Stimulated activated naive CD8-positive, alpha-beta T cell treated with anti-CD3 and anti-CD28 coated beads, Interleukin-15, Interleukin-2, amounts not matched to agents 100 ng/mL and 50 ng/mL, for 24 hours (primary cell): ENCODE results near the gene CSH2.
A peak's percentile ranks its signal among the peaks of the same experiment; 100 is the strongest.

ENCODE experiments used
- H3K27ac Mint-ChIP-seq: one replicate; pipeline ENCODE4 v1.8.0; 2021; ENCODE audit warnings: mild to moderate bottlenecking, mixed read lengths
- H3K27me3 Mint-ChIP-seq: one replicate; pipeline ENCODE4 v1.8.0; 2021; ENCODE audit warnings: mixed read lengths
- H3K36me3 Mint-ChIP-seq: one replicate; pipeline ENCODE4 v1.8.0; 2021; ENCODE audit warnings: low read depth, mixed read lengths
- H3K4me1 Mint-ChIP-seq: one replicate; pipeline ENCODE4 v1.8.0; 2021; ENCODE audit warnings: low read depth, mixed read lengths
- H3K4me3 Mint-ChIP-seq: one replicate; pipeline ENCODE4 v1.8.0; 2021; ENCODE audit warnings: mild to moderate bottlenecking, mixed read lengths
- H3K9me3 Mint-ChIP-seq: one replicate; pipeline ENCODE4 v1.8.0; 2021; ENCODE audit warnings: mixed read lengths

The CSH2 gene

GRCh38 chr17:63826468-63827001 lies 46.9 kb downstream of the CSH2 start:
- Mint-ChIP-seq H3K36me3 (peaks cover 88% of the 10 kb centered on the region), H3K27ac (peak overlapping the region; percentile 99), H3K9me3 (no peaks in the 10 kb centered on the region)

GRCh38 chr17:63824362-63824761 lies 49.1 kb downstream of the CSH2 start:
- Mint-ChIP-seq H3K36me3 (peaks cover 87% of the 10 kb centered on the region), H3K4me1 (peaks cover 77% of the 10 kb centered on the region), H3K27ac (peak overlapping the region; percentile 78)

More at GRCh38 chr17:63826468-63827001, 46.9 kb downstream of the CSH2 start:
- Mint-ChIP-seq H3K4me3 (peak overlapping the region; percentile 100), H3K4me1 (peaks cover 88% of the 10 kb centered on the region), H3K27me3 (no peaks in the 10 kb centered on the region)

GRCh38 chr17:63823659-63824331 lies 49.7 kb downstream of the CSH2 start:
- no peaks in the 10 kb centered on the region for H3K27me3 Mint-ChIP-seq
- peaks cover 87% of the 10 kb centered on the region for H3K36me3 Mint-ChIP-seq
- H3K4me1 Mint-ChIP-seq, result peaks cover 72% of the 10 kb centered on the region
- no peaks in the 10 kb centered on the region for H3K9me3 Mint-ChIP-seq
- peak overlapping the region; percentile 35 for H3K4me3 Mint-ChIP-seq
- H3K27ac Mint-ChIP-seq, result peak overlapping the region; percentile 78

More at GRCh38 chr17:63824362-63824761, 49.1 kb downstream of the CSH2 start:
- Mint-ChIP-seq H3K27me3 (no peaks in the 10 kb centered on the region), H3K4me3 (peak overlapping the region; percentile 35), H3K9me3 (no peaks in the 10 kb centered on the region)

- Mint-ChIP-seq H3K4me1 (peaks cover 62% of the 10 kb centered on the region), H3K36me3 (peaks cover 90% of the 10 kb centered on the region), H3K9me3 (no peaks in the 10 kb centered on the region), H3K4me3 (no peak overlapping the region), H3K27me3 (no peaks in the 10 kb centered on the region), H3K27ac (peak overlapping the region; percentile 27)
These were observed 50.9 kb downstream of the CSH2 start for GRCh38 chr17:63822537-63822936.
